Hepatocyte (in vitro differentiated cells): Measurements from ENCODE around the gene MED13L. TPM values are rescaled to one million over a fixed set of nuclear protein-coding genes. Genes with fewer than 3 reads are reported as not detected.

Source experiments
- DNase-seq: peaks from one replicate; pipeline ENCODE4 v3.0.0-alpha.2; 2016; ENCODE audit warnings: low spot score
- H2AFZ ChIP-seq: fragments of 200-600 bp; sonication (generic); 2 replicates; pipeline ENCODE4 v1.6.0; 2016; ENCODE audit warnings: antibody characterized with exemption, mild to moderate bottlenecking
- H3K27ac ChIP-seq: fragments of 200-600 bp; sonication (generic); 2 replicates; pipeline ENCODE4 v1.5.1; 2016; ENCODE audit warnings: mild to moderate bottlenecking
- H3K27me3 ChIP-seq: fragments of 200-600 bp; sonication (generic); 2 replicates; pipeline ENCODE4 v1.6.1; 2016
- H3K36me3 ChIP-seq: fragments of 200-600 bp; sonication (generic); replicated peaks from 2 replicates; pipeline ENCODE4 v1.5.1; 2016; ENCODE audit warnings: low read depth; ENCODE audit not compliant: insufficient read depth
- H3K4me1 ChIP-seq: fragments of 200-600 bp; sonication (generic); 2 replicates; pipeline ENCODE4 v1.5.1; 2016; ENCODE audit warnings: mild to moderate bottlenecking, moderate library complexity; ENCODE audit not compliant: insufficient read depth
- H3K4me2 ChIP-seq: fragments of 200-600 bp; sonication (generic); 2 replicates; pipeline ENCODE4 v1.6.0; 2016
- H3K4me3 ChIP-seq: fragments of 200-600 bp; sonication (generic); 2 replicates; pipeline ENCODE4 v1.5.1; 2016; ENCODE audit warnings: mild to moderate bottlenecking
- H3K79me2 ChIP-seq: fragments of 200-600 bp; sonication (generic); 2 replicates; pipeline ENCODE4 v1.6.0; 2017; ENCODE audit warnings: mild to moderate bottlenecking
- H3K9me2 ChIP-seq: fragments of 200-600 bp; sonication (generic); replicated peaks from 2 replicates; pipeline ENCODE4 v1.6.0; 2017; ENCODE audit warnings: mild to moderate bottlenecking; ENCODE audit not compliant: insufficient read depth
- H3K9me3 ChIP-seq: fragments of 200-600 bp; sonication (generic); 2 replicates; pipeline ENCODE4 v1.5.1; 2016; ENCODE audit warnings: low read depth, mild to moderate bottlenecking
- H4K20me1 ChIP-seq: fragments of 200-600 bp; sonication (generic); 2 replicates; pipeline ENCODE4 v1.6.0; 2016; ENCODE audit warnings: mild to moderate bottlenecking; ENCODE audit not compliant: insufficient read depth, poor library complexity, severe bottlenecking
- CTCF ChIP-seq: fragments of 200-600 bp; sonication (generic); IDR thresholded peaks from 2 replicates; pipeline ENCODE4 v1.5.1; 2016; ENCODE audit warnings: antibody characterized with exemption, mild to moderate bottlenecking; ENCODE audit not compliant: poor library complexity
- EZH2 ChIP-seq: fragments of 200-600 bp; sonication (generic); IDR thresholded peaks from 2 replicates; pipeline ENCODE4 v1.6.1; 2016; ENCODE audit warnings: antibody characterized with exemption, mild to moderate bottlenecking, borderline replicate concordance
- EZH2phosphoT487 ChIP-seq: fragments of 200-600 bp; sonication (generic); IDR thresholded peaks from one replicate; pipeline ENCODE4 v1.6.1; 2018; ENCODE audit warnings: antibody characterized with exemption, mild to moderate bottlenecking, low read depth, moderate library complexity; ENCODE audit not compliant: unreplicated experiment, severe bottlenecking
- WGBS: methylation state at CpG from one replicate; pipeline ENCODE4 v1.1.6; 2016; ENCODE audit warnings: low lambda C conversion rate; ENCODE audit errors: missing lambda C conversion rate; 5-methylcytosine and 5-hydroxymethylcytosine counted together
- polyA plus RNA-seq: library from polyadenylated mRNA; unstranded; fragments of >200 nt; fragmentation: Nextera tagmentation; extraction: Ambion mirVana; gene quantifications from 2 replicates; pipeline ENCODE4 v1.2.1, GENCODE V29; 2016
- total RNA-seq: library from RNA; depleted of rRNA; stranded (reverse); fragments of >200 nt; gene quantifications from 2 replicates; pipeline ENCODE4 v1.2.3, GENCODE V29; 2014

Gene MED13L
- total and polyA plus RNA-seq, 2 experiments from 2014 or later: 23.7 to 135 TPM

GRCh38 chr12:116206828-116207227, 70.7 kb downstream of the MED13L start:
- Histone ChIP-seq H3K9me2 (no peaks in the 10 kb centered on the region), H3K4me2 (no peak overlapping the region), H4K20me1 (peaks cover 89% of the 10 kb centered on the region), H3K36me3 (no peaks in the 10 kb centered on the region), H3K9me3 (no peaks in the 10 kb centered on the region), H3K27me3 (no peaks in the 10 kb centered on the region), H2AFZ (no peak overlapping the region), H3K4me3 (no peak overlapping the region), H3K27ac (no peak overlapping the region), H3K79me2 (peaks cover 100% of the 10 kb centered on the region), H3K4me1 (peaks cover 5% of the 10 kb centered on the region)
- no peak for DNase-seq
- WGBS: 92% methylated on average over 3 of the region's 3 CpGs
- TF ChIP-seq CTCF (no peak), EZH2 (no peak), EZH2phosphoT487 (no peak)

- no peak overlapping the region for H3K4me3 ChIP-seq
- DNase-seq: no peak
- no peak overlapping the region for H3K27ac ChIP-seq
- H4K20me1 ChIP-seq: peaks cover 86% of the 10 kb centered on the region
- no peak overlapping the region for H2AFZ ChIP-seq
- no peak for TF ChIP-seq EZH2phosphoT487
- no peak for TF ChIP-seq EZH2
- TF ChIP-seq CTCF: no peak
- H3K4me1 ChIP-seq: peaks cover 5% of the 10 kb centered on the region
- peaks cover 100% of the 10 kb centered on the region for H3K79me2 ChIP-seq
- H3K9me3 ChIP-seq: no peaks in the 10 kb centered on the region
- H3K4me2 ChIP-seq: no peak overlapping the region
- 98% methylated on average over 3 of the region's 3 CpGs for WGBS
- no peaks in the 10 kb centered on the region for H3K36me3 ChIP-seq
- H3K27me3 ChIP-seq: no peaks in the 10 kb centered on the region
- H3K9me2 ChIP-seq: no peaks in the 10 kb centered on the region
These were observed 72.7 kb downstream of the MED13L start for GRCh38 chr12:116204785-116205184.

- 83% methylated on average over 4 of the region's 4 CpGs for WGBS
- Histone ChIP-seq H3K79me2 (peaks cover 100% of the 10 kb centered on the region), H4K20me1 (peaks cover 86% of the 10 kb centered on the region), H3K9me3 (no peaks in the 10 kb centered on the region), H3K4me3 (no peak overlapping the region), H3K36me3 (no peaks in the 10 kb centered on the region), H3K9me2 (no peaks in the 10 kb centered on the region), H3K27ac (no peak overlapping the region), H3K4me2 (no peak overlapping the region), H3K27me3 (no peaks in the 10 kb centered on the region), H3K4me1 (peaks cover 5% of the 10 kb centered on the region), H2AFZ (no peak overlapping the region)
- TF ChIP-seq EZH2: no peak
- TF ChIP-seq EZH2phosphoT487: no peak
- TF ChIP-seq CTCF: no peak
- no peak for DNase-seq
These were observed 73.3 kb downstream of the MED13L start for GRCh38 chr12:116204169-116204568.

GRCh38 chr12:116202940-116203339, 74.6 kb downstream of the MED13L start:
- 48% methylated on average over 4 of the region's 4 CpGs for WGBS
- Histone ChIP-seq H3K27ac (peak overlapping the region; percentile 13), H2AFZ (no peak overlapping the region), H3K79me2 (peaks cover 100% of the 10 kb centered on the region), H4K20me1 (peaks cover 88% of the 10 kb centered on the region), H3K9me3 (no peaks in the 10 kb centered on the region), H3K4me2 (peak overlapping the region; percentile 30), H3K27me3 (no peaks in the 10 kb centered on the region), H3K4me3 (no peak overlapping the region), H3K4me1 (peaks cover 5% of the 10 kb centered on the region), H3K36me3 (no peaks in the 10 kb centered on the region), H3K9me2 (no peaks in the 10 kb centered on the region)
- peak; percentile 7 for DNase-seq
- TF ChIP-seq EZH2: no peak
- TF ChIP-seq CTCF: peak; percentile 35
- TF ChIP-seq EZH2phosphoT487: no peak
